OCI-M2 (cell line): ENCODE data around the gene HOXD3.

Experiments
- DNase-seq: peaks from one replicate; lab custom pipeline; 2025; ENCODE audit not compliant: unreplicated experiment; lab: John Stamatoyannopoulos, UW

HOXD3 gene

GRCh38 chr2:176156807-176157498 lies at the start of gene HOXD3:
HOXD3 (plus strand) TSS chr2:176157307; CDS start chr2:176169115, 11,808 bp downstream.
- DNase-seq: no peak

DNA sequence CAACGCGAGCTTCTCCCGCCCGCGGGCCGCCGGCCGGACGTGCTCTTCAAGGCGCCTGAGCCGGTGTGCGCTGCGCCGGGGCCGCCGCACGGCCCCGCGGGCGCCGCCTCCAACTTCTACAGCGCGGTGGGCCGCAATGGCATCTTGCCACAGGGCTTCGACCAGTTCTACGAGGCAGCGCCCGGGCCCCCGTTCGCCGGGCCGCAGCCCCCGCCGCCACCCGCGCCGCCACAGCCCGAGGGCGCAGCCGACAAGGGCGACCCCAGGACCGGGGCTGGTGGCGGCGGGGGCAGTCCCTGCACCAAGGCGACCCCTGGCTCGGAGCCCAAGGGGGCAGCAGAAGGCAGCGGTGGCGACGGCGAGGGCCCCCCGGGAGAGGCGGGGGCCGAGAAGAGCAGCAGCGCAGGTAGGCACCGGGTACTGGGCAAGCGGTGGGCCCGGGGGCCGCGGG lies 49.4 kb upstream of the HOXD3 start:
- DNase-seq: no peak

- no peak for DNase-seq
Observed at GRCh38 chr2:176109192-176109901, 47.8 kb upstream of the HOXD3 start.

- no peak for DNase-seq
Observed at GRCh38 chr2:176109946-176110345, 47.2 kb upstream of the HOXD3 start.

DNA sequence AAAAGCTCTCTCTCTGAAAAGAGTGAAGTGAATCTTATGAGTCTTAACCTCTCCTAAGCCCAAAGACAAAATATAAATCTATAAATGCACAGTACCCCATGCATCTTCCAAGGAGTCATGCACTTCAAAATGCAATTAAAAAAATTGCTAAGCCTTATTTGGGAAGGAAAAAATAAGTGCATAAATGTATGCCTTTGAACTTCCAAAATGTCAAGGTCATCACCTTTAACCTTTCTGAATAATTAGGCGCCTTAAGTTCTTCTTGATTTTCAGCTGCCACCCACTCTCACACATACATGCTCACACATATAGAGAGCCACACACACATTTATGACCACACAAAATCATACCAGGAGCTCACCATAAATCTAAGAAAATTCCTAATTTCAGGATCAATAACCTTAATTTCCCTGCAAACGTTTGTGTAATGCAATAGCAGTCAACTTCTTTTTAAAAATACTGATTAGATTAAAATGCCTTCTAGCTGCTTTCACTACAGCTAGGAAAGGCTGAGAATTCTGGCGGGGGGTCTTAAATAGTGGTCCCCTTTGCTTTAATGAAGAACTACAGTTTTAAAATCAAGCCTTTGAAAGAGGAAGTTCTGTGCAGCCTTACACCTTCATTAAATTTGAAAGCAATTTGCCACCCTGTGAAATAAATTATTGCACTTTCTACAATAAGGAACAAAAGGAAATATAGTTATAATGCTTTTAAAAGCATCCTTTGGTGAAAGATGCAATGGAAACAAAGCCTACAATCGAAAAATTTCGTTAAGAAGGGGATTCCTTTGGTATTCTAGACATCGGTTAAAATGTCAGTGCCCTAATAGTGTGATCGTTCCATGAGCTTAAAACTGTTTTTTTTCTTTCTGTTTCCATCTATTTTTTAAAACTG lies 46.4 kb upstream of the HOXD3 start:
- no peak for DNase-seq

- no peak for DNase-seq
Observed at GRCh38 chr2:176111309-176111663, 45.8 kb upstream of the HOXD3 start.

GRCh38 chr2:176111846-176112374 lies 45.2 kb upstream of the HOXD3 start:
- DNase-seq: no peak

DNA sequence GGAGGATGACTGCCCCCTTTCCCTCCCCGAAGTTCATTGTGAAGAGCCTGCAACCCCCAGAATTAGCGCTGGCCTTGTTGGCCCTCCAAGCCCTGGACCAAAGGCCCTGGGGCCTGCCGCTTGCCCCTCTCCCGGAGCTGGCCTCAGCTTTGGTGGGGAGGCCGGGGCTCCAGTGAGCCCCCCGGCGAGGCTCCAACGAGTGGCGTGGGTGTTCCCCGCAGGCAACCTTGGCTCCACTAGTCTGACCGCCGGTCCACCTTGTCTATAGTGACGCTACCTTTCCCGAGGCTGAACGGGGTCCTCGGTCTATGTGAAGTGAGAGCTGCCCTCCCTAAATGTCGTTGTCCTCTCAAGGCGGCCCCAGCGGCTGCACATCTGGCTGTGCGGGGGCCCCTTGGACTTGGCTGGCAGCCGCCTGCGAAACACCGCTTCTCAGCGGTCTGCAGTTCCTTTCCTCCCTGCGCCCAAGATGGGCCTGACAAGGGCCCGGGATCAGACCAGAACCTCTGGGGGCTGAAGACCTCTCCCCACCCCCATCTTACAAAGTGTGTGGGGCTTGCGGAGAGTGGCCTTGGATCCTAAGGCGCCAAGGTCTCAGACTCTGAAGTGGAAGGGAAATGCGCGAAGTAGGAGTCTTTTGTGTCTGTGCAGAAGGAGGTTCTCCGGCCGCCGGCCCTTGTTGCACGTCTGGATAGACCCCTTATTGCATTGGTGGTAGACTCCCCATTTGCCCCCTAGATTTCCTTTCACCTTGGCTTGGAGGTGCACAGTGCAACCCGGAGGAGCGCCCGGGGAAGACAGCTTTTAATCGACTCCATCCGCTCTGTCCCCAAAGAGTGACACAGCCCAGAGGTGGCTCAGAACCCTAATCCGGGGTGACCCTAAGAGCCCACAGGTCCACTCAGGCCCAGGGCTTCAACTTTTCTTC lies 44.5 kb upstream of the HOXD3 start:
- DNase-seq: no peak

DNA sequence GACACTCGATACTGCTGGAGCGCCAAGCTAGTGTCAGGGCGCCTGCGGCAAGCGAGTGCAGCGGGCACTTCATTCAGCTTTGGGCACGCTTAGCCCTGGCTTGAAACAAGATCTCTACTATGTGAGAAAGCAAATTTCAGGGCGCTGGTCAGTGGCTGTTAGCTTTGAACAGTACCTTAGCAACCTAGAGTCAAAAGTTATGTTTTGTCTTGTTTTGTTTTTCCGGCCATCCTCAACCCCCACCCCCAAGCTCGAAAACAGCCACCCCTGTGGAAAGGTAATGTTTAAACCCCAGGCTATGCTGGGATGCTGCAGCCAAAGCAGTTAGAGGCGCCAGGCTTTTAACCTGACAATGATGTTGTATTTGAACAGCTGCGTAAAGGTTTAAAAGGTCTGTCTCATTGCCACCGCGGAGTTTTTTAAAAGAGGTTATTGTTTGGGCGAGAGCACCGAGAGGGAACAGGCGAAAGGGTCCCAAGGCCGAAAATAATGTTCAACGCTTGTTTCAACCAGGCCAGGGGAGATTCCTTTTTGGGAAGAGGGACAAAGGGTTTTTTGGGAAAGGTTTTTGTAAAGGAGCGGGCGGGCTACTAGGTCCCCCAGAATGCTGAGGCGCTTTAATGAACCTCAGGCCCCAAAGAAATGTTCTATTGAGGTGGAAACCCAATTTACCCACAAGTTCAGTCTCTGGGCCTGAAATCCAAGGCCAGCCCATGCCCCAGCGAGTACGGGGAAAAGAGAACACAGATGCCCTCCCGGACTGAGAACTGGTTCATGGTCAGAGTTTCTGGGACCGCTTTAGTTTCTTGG lies 42.8 kb upstream of the HOXD3 start:
- no peak for DNase-seq

DNA sequence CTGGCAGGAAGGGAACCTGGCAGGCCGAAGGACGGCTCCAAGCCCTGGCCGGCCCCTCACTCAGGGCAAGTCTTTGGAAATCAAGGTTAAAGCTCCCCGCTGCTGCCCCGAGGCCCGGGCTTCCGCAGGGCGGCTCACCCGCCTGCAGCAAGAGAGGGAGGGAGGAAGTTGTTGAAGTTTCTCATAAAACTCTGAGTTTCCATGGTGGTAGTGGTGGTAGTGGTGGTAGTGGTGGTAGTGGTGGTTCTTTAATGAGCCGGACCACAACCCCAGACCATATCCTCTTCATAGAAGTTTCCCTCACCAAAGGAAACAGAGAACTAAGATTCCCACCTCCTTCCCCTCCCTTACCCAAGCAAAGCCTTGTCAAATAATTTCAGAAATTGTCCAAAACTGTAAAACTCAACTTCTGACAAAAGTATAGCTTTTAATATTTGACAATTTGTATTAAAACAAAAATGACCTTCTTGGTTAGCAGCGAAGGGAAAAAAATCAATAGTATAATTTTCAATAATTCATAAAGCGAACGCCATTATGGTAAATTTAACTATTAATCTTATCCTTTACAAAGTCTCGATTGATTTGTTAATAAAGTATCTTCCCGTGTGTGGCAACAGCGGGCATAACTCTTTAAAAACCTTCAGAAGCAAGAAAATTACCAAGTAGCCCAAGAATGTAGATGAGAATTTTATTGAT lies 42.0 kb upstream of the HOXD3 start:
- no peak for DNase-seq

GRCh38 chr2:176115883-176116813 lies 41.0 kb upstream of the HOXD3 start, which contains the start of gene HOXD10:
HOXD10 (plus strand) TSS chr2:176116778; CDS start chr2:176116834, 56 bp downstream.
- no peak for DNase-seq

DNA sequence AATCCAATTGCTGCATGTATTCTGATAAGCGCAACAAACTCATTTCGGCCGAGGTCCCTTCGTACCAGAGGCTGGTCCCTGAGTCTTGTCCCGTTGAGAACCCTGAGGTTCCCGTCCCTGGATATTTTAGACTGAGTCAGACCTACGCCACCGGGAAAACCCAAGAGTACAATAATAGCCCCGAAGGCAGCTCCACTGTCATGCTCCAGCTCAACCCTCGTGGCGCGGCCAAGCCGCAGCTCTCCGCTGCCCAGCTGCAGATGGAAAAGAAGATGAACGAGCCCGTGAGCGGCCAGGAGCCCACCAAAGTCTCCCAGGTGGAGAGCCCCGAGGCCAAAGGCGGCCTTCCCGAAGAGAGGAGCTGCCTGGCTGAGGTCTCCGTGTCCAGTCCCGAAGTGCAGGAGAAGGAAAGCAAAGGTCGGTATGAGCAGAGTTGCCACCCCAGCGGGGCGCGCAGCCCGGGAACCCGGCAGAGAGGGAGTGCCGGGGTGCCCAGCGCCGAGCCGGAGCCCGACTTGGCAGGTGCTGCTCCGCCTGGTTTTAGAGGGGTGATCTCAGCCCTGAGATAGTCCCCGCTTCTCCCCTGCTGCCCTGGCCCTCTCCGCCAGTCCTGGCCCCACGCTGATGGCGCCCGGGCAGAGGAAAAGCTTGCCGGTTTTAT lies 39.8 kb upstream of the HOXD3 start:
- DNase-seq: no peak

DNA sequence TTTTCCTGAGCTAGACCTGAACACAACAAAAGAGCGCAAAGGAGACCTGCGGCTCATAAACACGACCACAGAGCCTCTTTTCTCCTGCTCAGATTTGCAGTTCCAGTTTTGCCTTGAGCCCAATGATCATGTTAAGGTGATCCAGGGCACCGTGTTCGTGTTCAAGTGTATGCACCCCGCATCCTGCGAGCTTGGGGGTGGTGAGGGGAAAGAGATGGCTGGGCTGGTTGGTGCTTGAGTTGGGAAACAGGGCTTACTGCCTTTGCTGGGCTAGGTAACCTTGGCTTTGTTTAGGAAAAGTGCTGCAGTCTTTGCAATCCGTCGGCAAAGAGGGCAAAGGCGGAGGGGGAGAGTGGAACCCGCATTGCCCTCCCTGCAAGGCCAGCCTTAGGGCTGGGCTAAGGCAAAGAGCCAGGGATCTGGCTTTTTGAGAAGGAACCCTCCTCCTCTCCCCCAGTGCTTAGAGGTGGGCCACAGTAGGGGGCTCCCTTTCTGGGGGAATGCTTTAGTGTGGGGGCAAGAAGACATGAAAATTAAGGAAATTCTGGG lies 39.2 kb upstream of the HOXD3 start:
- no peak for DNase-seq

- no peak for DNase-seq
Observed at GRCh38 chr2:176118601-176119339, 38.3 kb upstream of the HOXD3 start.

GRCh38 chr2:176120364-176121189 lies 36.5 kb upstream of the HOXD3 start:
- no peak for DNase-seq
